Gastroesophageal sphincter (tissue), 4 donors: ENCODE data around the gene APOOL. TPM values are rescaled to one million over a fixed set of nuclear protein-coding genes. Genes with fewer than 3 reads are reported as not detected.
A peak's percentile ranks its signal among the peaks of the same experiment; 100 is the strongest.
"Not testable (repeated sequence)": the region's sequence is repeated elsewhere in the genome, so short reads cannot be mapped to it uniquely, and the experiment has no call there.

Experiments
- ATAC-seq: fragments of 150-250 bp; one replicate; pipeline ENCODE4 v1.9.1; 2016; ENCODE audit warnings: mild to moderate bottlenecking, moderate library complexity
- H3K27ac ChIP-seq, 4 donors: fragments of 200-600 bp; sonication (generic) in 3 of 4; 1 replicate in 3 of 4; 2 replicates in 1 of 4; pipeline ENCODE4 v1.5.1; 2016 to 2019
- H3K27me3 ChIP-seq: fragments of 200-600 bp; sonication (generic); one replicate; pipeline ENCODE4 v1.5.1; 2019
- H3K36me3 ChIP-seq, 2 donors: fragments of 200-600 bp; sonication (generic); one replicate each; pipeline ENCODE4 v1.5.1; 2019; ENCODE audit warnings: control low read depth in 1 of 2
- H3K4me1 ChIP-seq, 3 donors: fragments of 200-600 bp; sonication (generic); 1 replicate in 2 of 3; 2 replicates in 1 of 3; pipeline ENCODE4 v1.5.1; 2016 to 2019; ENCODE audit warnings: control low read depth in 2 of 3
- H3K4me3 ChIP-seq, 2 donors: fragments of 200-600 bp; sonication (generic); one replicate each; pipeline ENCODE4 v1.5.1; 2019; ENCODE audit warnings: mild to moderate bottlenecking in 1 of 2, moderate library complexity in 1 of 2
- H3K9me3 ChIP-seq, 3 donors: fragments of 200-600 bp; sonication (generic); one replicate each; pipeline ENCODE4 v1.5.1; 2017 to 2019; ENCODE audit warnings: control low read depth in 2 of 3
- CTCF ChIP-seq, 4 experiments: fragments of 200-600 bp in 2 of 4; fragments of 450-650 bp in 2 of 4; sonication (generic) in 1 of 4; IDR thresholded peaks; one replicate each; pipeline ENCODE4 v1.5.1; 2017 to 2019; ENCODE audit warnings: antibody characterized with exemption in 4 of 4, mild to moderate bottlenecking in 2 of 4, moderate library complexity in 2 of 4
- EP300 ChIP-seq: sonication (generic); formaldehyde crosslinking; IDR thresholded peaks from one replicate; pipeline ENCODE4 v1.6.1; 2017; ENCODE audit warnings: antibody characterized with exemption, mild to moderate bottlenecking
- POLR2A ChIP-seq, 2 donors: fragments of 450-650 bp; IDR thresholded peaks; one replicate each; pipeline ENCODE4 v1.6.1; 2017; ENCODE audit warnings: antibody characterized with exemption in 2 of 2, mild to moderate bottlenecking in 2 of 2, moderate library complexity in 1 of 2
- POLR2AphosphoS5 ChIP-seq: sonication (generic); formaldehyde crosslinking; IDR thresholded peaks from one replicate; pipeline ENCODE4 v1.6.1; 2017; ENCODE audit warnings: antibody characterized with exemption
- WGBS, 2 donors: methylation state at CpG; one replicate each; pipeline ENCODE4 v1.1.5; 2018; ENCODE audit warnings: low coverage in 1 of 2; 5-methylcytosine and 5-hydroxymethylcytosine counted together
- total RNA-seq, 4 donors: library from RNA; depleted of rRNA; stranded (reverse); fragments of >200 nt; gene quantifications; one replicate each; pipeline ENCODE4 v1.1.0, GENCODE V29; 2016

APOOL gene
- total RNA-seq, 4 donors from 2014 or later = 20.5 to 34.7 (median 24.3) TPM

DNA sequence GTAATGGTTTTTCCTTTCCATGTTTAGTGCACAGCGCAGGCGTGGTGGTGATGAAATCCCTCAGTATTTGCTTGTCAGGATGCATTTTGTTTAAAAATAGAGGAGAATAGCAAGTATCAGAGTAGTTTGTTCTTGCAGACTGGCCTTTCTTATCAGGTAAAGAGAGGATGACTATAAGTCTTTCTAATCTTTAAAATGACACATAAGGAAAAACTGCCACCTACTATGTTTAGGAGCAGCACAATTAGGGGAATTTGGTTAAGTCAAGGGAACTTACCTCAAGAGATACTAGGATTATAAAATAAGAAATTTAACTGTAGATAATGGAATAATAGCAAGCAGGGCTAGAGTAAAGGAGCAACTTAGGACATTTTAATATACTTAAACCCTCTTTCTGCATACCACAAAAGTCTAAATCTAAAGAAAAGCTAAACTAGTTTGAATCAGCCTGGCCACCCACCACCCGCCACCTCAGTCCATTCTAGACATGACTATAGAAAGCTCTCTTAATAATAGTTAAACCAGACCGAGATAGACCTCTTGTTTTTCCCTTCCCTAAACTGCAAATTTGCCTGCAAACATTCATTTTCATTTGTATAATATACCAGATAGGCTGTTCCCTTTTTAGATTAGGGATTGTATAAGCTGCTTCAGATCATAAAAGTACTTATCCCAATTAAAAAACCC is 62.0 kb downstream of the APOOL start:
- peaks cover 0 to 11% of the 10 kb centered on the region in 2 donors for H3K36me3 ChIP-seq
- H3K9me3 ChIP-seq = no peaks in the 10 kb centered on the region
- H3K27ac ChIP-seq = no peak overlapping the region
- no peaks in the 10 kb centered on the region for H3K27me3 ChIP-seq
- no peaks in the 10 kb centered on the region for H3K4me1 ChIP-seq
- no peak overlapping the region for H3K4me3 ChIP-seq
- no peak for ATAC-seq
- TF ChIP-seq POLR2AphosphoS5 = no peak
- WGBS, 2 donors = 48 to 67% methylated on average over 3 to 4 of the region's 4 CpGs

GRCh38 chrX:85077247-85077646 is 73.6 kb downstream of the APOOL start:
- H3K27ac ChIP-seq, ATAC-seq, H3K4me3 ChIP-seq, H3K4me1 ChIP-seq, H3K27me3 ChIP-seq, H3K9me3 ChIP-seq: not testable (repeated sequence)
- WGBS, 2 donors = no CpG with 5 or more reads among the region's 1 CpG
- peaks cover 0 to 15% of the 10 kb centered on the region in 2 donors for H3K36me3 ChIP-seq

GRCh38 chrX:85084770-85085393 is 81.2 kb downstream of the APOOL start:
- no peak for ATAC-seq
- H3K4me1 ChIP-seq = no peaks in the 10 kb centered on the region
- peaks cover 0 to 18% of the 10 kb centered on the region in 2 donors for H3K36me3 ChIP-seq
- H3K9me3 ChIP-seq = no peaks in the 10 kb centered on the region
- H3K27ac ChIP-seq = no peak overlapping the region
- no peak for TF ChIP-seq POLR2A (IDR thresholded peaks at IDR 0.05)
- no peak for TF ChIP-seq POLR2AphosphoS5
- TF ChIP-seq CTCF (IDR thresholded peaks at IDR 0.05) = peak; percentile 40 to 76 (median 42)
- no peak overlapping the region for H3K4me3 ChIP-seq
- H3K27me3 ChIP-seq = no peaks in the 10 kb centered on the region
- 34 to 55% methylated on average over 2 of the region's 2 CpGs for WGBS, 2 donors

GRCh38 chrX:85089321-85089840 is 85.7 kb downstream of the APOOL start:
- H3K36me3 ChIP-seq = peaks cover 0 to 33% of the 10 kb centered on the region in 2 donors

DNA sequence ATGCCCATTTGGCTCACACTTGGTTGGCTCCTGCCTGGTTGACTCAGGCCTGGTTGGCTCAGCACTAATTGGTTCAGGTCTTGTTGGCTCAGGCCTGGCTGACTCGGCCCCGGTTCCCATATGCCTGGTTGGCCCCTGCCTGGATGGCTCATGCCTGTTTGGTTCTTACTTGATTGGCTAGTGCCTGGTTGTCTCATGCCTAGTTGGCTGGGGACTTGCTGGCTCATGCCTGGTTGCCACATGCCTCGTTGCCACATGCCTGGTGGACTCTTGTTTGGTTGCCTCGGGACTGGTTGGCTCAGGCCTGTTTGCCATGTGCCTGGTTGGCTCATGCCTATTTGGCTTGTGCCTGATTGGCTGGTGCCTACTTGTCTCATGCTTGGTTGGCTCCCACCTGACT is 103.7 kb downstream of the APOOL start:
- H3K27me3 ChIP-seq = no peaks in the 10 kb centered on the region
- TF ChIP-seq EP300 = no peak
- TF ChIP-seq POLR2AphosphoS5 = no peak
- no peak for TF ChIP-seq POLR2A (IDR thresholded peaks at IDR 0.05)
- no peak for TF ChIP-seq CTCF (IDR thresholded peaks at IDR 0.05)
- no peaks in the 10 kb centered on the region for H3K9me3 ChIP-seq
- H3K27ac ChIP-seq = no peak overlapping the region
- no peak for ATAC-seq
- WGBS, 2 donors = 100% methylated on average over 1 of the region's 4 CpGs; no CpG with 5 or more reads in 1 of the 2 donors
- H3K4me1 ChIP-seq = no peaks in the 10 kb centered on the region
- no peak overlapping the region for H3K4me3 ChIP-seq
- no peaks in the 10 kb centered on the region for H3K36me3 ChIP-seq

More at GRCh38 chrX:85089321-85089840, 85.7 kb downstream of the APOOL start:
- no peak for ATAC-seq
- Histone ChIP-seq H3K9me3 (no peaks in the 10 kb centered on the region), H3K27me3 (no peaks in the 10 kb centered on the region), H3K4me3 (no peak overlapping the region), H3K4me1 (no peaks in the 10 kb centered on the region), H3K27ac (no peak overlapping the region)
- TF ChIP-seq POLR2A (IDR thresholded peaks at IDR 0.05) (no peak), CTCF (IDR thresholded peaks at IDR 0.05) (no peak), EP300 (no peak), POLR2AphosphoS5 (no peak)
- WGBS, 2 donors = 71 to 100% methylated on average over 4 to 5 of the region's 5 CpGs

DNA sequence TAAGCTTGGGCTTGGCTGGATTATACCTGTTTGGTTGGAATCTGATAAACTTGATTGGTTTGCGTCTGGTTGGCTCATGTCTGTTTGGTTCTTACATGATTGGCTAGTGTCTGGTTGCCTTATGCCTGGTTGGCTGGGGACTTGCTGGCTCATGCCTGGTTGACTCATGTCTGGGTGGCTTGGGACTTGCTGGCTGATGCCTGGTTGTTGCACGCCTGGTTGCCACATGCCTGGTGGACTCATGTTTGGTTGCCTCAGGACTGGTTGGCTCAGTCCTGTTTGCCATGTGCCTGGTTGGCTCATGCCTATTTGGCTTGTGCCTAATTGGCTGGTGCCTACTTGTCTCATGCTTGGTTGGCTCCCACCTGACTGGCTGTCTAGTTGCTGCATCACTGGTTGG is 104.5 kb downstream of the APOOL start:
- ATAC-seq = no peak
- Histone ChIP-seq H3K4me1 (no peaks in the 10 kb centered on the region), H3K4me3 (no peak overlapping the region), H3K9me3 (no peaks in the 10 kb centered on the region), H3K27me3 (no peaks in the 10 kb centered on the region), H3K36me3 (no peaks in the 10 kb centered on the region), H3K27ac (no peak overlapping the region)
- TF ChIP-seq CTCF (IDR thresholded peaks at IDR 0.05) = no peak
- no peak for TF ChIP-seq POLR2A (IDR thresholded peaks at IDR 0.05)
- no peak for TF ChIP-seq POLR2AphosphoS5
- no peak for TF ChIP-seq EP300
- WGBS, 2 donors = 90% methylated on average over 2 of the region's 2 CpGs; no CpG with 5 or more reads in 1 of the 2 donors
